HUES64 (cell line): ENCODE results near the gene C21orf91.

Source experiments
- H3K27ac ChIP-seq: 2 replicates; pipeline ENCODE4 v1.7.0; 2013; ENCODE audit warnings: low read depth, low read length, inconsistent platforms
- H3K27me3 ChIP-seq: 2 replicates; pipeline ENCODE4 v1.6.1; 2013; ENCODE audit warnings: mild to moderate bottlenecking, low read length; ENCODE audit not compliant: insufficient read depth
- H3K36me3 ChIP-seq: 2 replicates; pipeline ENCODE4 v1.6.1; 2013; ENCODE audit warnings: mild to moderate bottlenecking, low read length; ENCODE audit not compliant: insufficient read depth
- H3K4me1 ChIP-seq: 2 replicates; pipeline ENCODE4 v1.6.1; 2013; ENCODE audit warnings: mild to moderate bottlenecking, low read length, moderate library complexity; ENCODE audit not compliant: insufficient read depth
- H3K4me3 ChIP-seq: 2 replicates; pipeline ENCODE4 v1.5.1; 2013; ENCODE audit warnings: mild to moderate bottlenecking, low read length, moderate library complexity
- H3K9ac ChIP-seq: 2 replicates; pipeline ENCODE4 v1.6.1; 2013; ENCODE audit warnings: mild to moderate bottlenecking, low read depth, low read length
- H3K9me3 ChIP-seq: 2 replicates; pipeline ENCODE4 v1.6.1; 2013; ENCODE audit warnings: low read depth, low read length; ENCODE audit not compliant: insufficient read depth
- WGBS: fragments of 150-250, 120-280 bp; methylation state at CpG from one replicate; pipeline ENCODE4 v1.1.7; 2013; ENCODE audit warnings: missing lambda C conversion rate; 5-methylcytosine and 5-hydroxymethylcytosine counted together

C21orf91 gene

GRCh38 chr21:17784604-17785402, 34.4 kb downstream of the C21orf91 start:
- Histone ChIP-seq H3K27ac (no peak overlapping the region), H3K27me3 (no peaks in the 10 kb centered on the region), H3K36me3 (peaks cover 17% of the 10 kb centered on the region; the same call in 1 of the 2 replicates), H3K4me3 (no peak overlapping the region), H3K9ac (no peak overlapping the region), H3K9me3 (no peaks in the 10 kb centered on the region), H3K4me1 (peaks cover 18% of the 10 kb centered on the region; the same call in 1 of the 2 replicates)
- 75% methylated on average over 6 of the region's 6 CpGs for WGBS

GRCh38 chr21:17784180-17784598, 35.0 kb downstream of the C21orf91 start:
- Histone ChIP-seq H3K36me3 (peaks cover 17% of the 10 kb centered on the region; the same call in 1 of the 2 replicates), H3K4me1 (peaks cover 18% of the 10 kb centered on the region; the same call in 1 of the 2 replicates), H3K4me3 (no peak overlapping the region), H3K27ac (no peak overlapping the region), H3K9me3 (no peaks in the 10 kb centered on the region), H3K9ac (no peak overlapping the region), H3K27me3 (no peaks in the 10 kb centered on the region)
- WGBS, result 88% methylated on average over 5 of the region's 5 CpGs

GRCh38 chr21:17783481-17784179, 35.5 kb downstream of the C21orf91 start:
- Histone ChIP-seq H3K4me3 (no peak overlapping the region), H3K9ac (no peak overlapping the region), H3K27me3 (no peaks in the 10 kb centered on the region), H3K9me3 (no peaks in the 10 kb centered on the region), H3K4me1 (peaks cover 18% of the 10 kb centered on the region; the same call in 1 of the 2 replicates), H3K36me3 (peaks cover 17% of the 10 kb centered on the region; the same call in 1 of the 2 replicates), H3K27ac (no peak overlapping the region)
- WGBS, result 78% methylated on average over 1 of the region's 2 CpGs

GRCh38 chr21:17783003-17783402, 36.2 kb downstream of the C21orf91 start:
- no peak overlapping the region for H3K27ac ChIP-seq
- H3K4me3 ChIP-seq, result no peak overlapping the region
- peaks cover 18% of the 10 kb centered on the region; the same call in 1 of the 2 replicates for H3K4me1 ChIP-seq
- no peaks in the 10 kb centered on the region for H3K9me3 ChIP-seq
- 94% methylated on average over 3 of the region's 3 CpGs for WGBS
- H3K36me3 ChIP-seq, result peaks cover 17% of the 10 kb centered on the region; the same call in 1 of the 2 replicates
- no peak overlapping the region for H3K9ac ChIP-seq
- no peaks in the 10 kb centered on the region for H3K27me3 ChIP-seq

- Histone ChIP-seq H3K27ac (no peak overlapping the region), H3K9ac (no peak overlapping the region), H3K36me3 (peaks cover 16% of the 10 kb centered on the region; the same call in 1 of the 2 replicates), H3K4me1 (peaks cover 18% of the 10 kb centered on the region; the same call in 1 of the 2 replicates), H3K27me3 (no peaks in the 10 kb centered on the region), H3K4me3 (no peak overlapping the region), H3K9me3 (no peaks in the 10 kb centered on the region)
- 100% methylated on average over 1 of the region's 1 CpG for WGBS
Measured at GRCh38 chr21:17782051-17782450, 37.1 kb downstream of the C21orf91 start.

- no peak overlapping the region for H3K9ac ChIP-seq
- H3K27ac ChIP-seq, result no peak overlapping the region
- H3K27me3 ChIP-seq, result no peaks in the 10 kb centered on the region
- H3K36me3 ChIP-seq, result peaks cover 10% of the 10 kb centered on the region; the same call in 1 of the 2 replicates
- H3K4me3 ChIP-seq, result no peak overlapping the region
- peaks cover 18% of the 10 kb centered on the region; the same call in 1 of the 2 replicates for H3K4me1 ChIP-seq
- 83% methylated on average over 5 of the region's 5 CpGs for WGBS
- no peaks in the 10 kb centered on the region for H3K9me3 ChIP-seq
Measured at GRCh38 chr21:17781524-17781923, 37.6 kb downstream of the C21orf91 start.

- H3K27ac ChIP-seq, result no peak overlapping the region
- H3K4me1 ChIP-seq, result peaks cover 18% of the 10 kb centered on the region; the same call in 1 of the 2 replicates
- no peaks in the 10 kb centered on the region for H3K9me3 ChIP-seq
- no peaks in the 10 kb centered on the region for H3K27me3 ChIP-seq
- peaks cover 3% of the 10 kb centered on the region; the same call in 1 of the 2 replicates for H3K36me3 ChIP-seq
- 96% methylated on average over 6 of the region's 6 CpGs for WGBS
- H3K9ac ChIP-seq, result no peak overlapping the region
- no peak overlapping the region for H3K4me3 ChIP-seq
Measured at GRCh38 chr21:17780539-17780938, 38.6 kb downstream of the C21orf91 start.

- Histone ChIP-seq H3K27me3 (no peaks in the 10 kb centered on the region), H3K9me3 (no peaks in the 10 kb centered on the region), H3K4me3 (no peak overlapping the region), H3K27ac (no peak overlapping the region), H3K36me3 (no peaks in the 10 kb centered on the region), H3K9ac (no peak overlapping the region), H3K4me1 (peaks cover 18% of the 10 kb centered on the region; the same call in 1 of the 2 replicates)
- WGBS, result 96% methylated on average over 3 of the region's 3 CpGs
Measured at GRCh38 chr21:17779980-17780379, 39.2 kb downstream of the C21orf91 start.

GRCh38 chr21:17779496-17779895, 39.7 kb downstream of the C21orf91 start:
- no peaks in the 10 kb centered on the region for H3K36me3 ChIP-seq
- H3K4me3 ChIP-seq, result no peak overlapping the region
- WGBS, result 97% methylated on average over 3 of the region's 3 CpGs
- no peaks in the 10 kb centered on the region for H3K27me3 ChIP-seq
- H3K4me1 ChIP-seq, result peaks cover 18% of the 10 kb centered on the region; the same call in 1 of the 2 replicates
- H3K27ac ChIP-seq, result no peak overlapping the region
- no peak overlapping the region for H3K9ac ChIP-seq
- H3K9me3 ChIP-seq, result no peaks in the 10 kb centered on the region

GRCh38 chr21:17777072-17777765, 41.9 kb downstream of the C21orf91 start:
- H3K27ac ChIP-seq, result no peak overlapping the region
- WGBS, result 76% methylated on average over 1 of the region's 1 CpG
- H3K36me3 ChIP-seq, result no peaks in the 10 kb centered on the region
- H3K9ac ChIP-seq, result no peak overlapping the region
- no peaks in the 10 kb centered on the region for H3K27me3 ChIP-seq
- H3K4me1 ChIP-seq, result peaks cover 15% of the 10 kb centered on the region; the same call in 1 of the 2 replicates
- H3K9me3 ChIP-seq, result no peaks in the 10 kb centered on the region
- H3K4me3 ChIP-seq, result no peak overlapping the region
